ENCODE results near the gene KCNAB1. TPM values are rescaled to one million over a fixed set of nuclear protein-coding genes. Genes with fewer than 3 reads are reported as not detected.

The KCNAB1 gene
- total RNA-seq, 4 donors from 2014 or later = 0.20 to 3.0 (median 1.6) TPM

DNA sequence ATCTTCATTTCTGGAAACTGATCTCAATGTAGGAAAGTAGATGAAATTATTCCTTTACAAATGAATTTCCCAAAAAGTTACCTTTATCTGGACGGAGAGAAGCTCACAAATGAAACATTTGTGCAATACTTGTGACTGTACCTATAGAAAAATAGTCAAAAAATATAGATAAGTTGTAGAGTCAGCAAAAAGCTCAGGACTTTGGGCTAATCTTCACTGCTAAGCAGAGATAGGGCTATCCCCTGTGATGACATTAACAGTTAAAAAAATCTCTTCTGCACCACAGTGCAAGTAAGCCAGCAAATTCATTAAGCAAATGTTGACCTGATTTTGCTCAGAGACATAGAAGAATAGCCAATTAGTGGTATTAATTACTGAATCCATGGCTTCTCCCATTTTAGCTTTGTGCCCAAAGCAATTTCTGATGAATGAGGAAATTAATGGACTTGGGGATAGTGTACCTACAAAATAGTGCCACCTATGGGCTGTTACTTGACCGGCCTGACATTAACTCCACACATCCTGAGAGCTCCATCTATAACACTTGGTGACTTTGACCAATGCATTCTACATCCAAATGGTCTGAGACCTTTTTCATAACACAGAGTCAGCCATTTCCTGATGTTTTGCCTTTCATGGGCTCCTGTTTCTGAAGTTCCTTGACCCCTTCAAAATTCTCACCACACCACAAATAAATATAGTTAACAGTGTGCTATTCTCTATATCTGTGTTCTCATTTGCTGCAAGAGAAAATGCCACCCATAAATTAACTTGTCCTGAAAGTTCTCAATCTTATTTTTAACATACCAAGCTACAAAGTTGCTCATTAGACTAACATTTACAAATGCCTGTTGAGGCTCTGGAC, 329.6 kb downstream of the KCNAB1 start:
- no peaks in the 10 kb centered on the region for H3K27me3 ChIP-seq
- H3K27ac ChIP-seq = no peak overlapping the region
- H3K36me3 ChIP-seq = no peaks in the 10 kb centered on the region
- no peaks in the 10 kb centered on the region for H3K9me3 ChIP-seq
- H3K4me1 ChIP-seq = no peaks in the 10 kb centered on the region
- H3K4me3 ChIP-seq = no peak overlapping the region
- WGBS, 2 donors (ENCODE audit: low coverage in 1 of 2) = 38 to 55% methylated on average over 2 of the region's 2 CpGs
- no peak for DNase-seq
- no peak for TF ChIP-seq POLR2AphosphoS5 (IDR thresholded peaks at IDR 0.05)
- TF ChIP-seq, protein P1, sequence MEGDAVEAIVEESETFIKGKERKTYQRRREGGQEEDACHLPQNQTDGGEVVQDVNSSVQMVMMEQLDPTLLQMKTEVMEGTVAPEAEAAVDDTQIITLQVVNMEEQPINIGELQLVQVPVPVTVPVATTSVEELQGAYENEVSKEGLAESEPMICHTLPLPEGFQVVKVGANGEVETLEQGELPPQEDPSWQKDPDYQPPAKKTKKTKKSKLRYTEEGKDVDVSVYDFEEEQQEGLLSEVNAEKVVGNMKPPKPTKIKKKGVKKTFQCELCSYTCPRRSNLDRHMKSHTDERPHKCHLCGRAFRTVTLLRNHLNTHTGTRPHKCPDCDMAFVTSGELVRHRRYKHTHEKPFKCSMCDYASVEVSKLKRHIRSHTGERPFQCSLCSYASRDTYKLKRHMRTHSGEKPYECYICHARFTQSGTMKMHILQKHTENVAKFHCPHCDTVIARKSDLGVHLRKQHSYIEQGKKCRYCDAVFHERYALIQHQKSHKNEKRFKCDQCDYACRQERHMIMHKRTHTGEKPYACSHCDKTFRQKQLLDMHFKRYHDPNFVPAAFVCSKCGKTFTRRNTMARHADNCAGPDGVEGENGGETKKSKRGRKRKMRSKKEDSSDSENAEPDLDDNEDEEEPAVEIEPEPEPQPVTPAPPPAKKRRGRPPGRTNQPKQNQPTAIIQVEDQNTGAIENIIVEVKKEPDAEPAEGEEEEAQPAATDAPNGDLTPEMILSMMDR (IDR thresholded peaks at IDR 0.05) = peak in 2 of 5 experiments; percentile 33 to 40
- intact Hi-C loops (cut with DNase I; ENCODE audit: low total_unique reads) (no loop called here), in situ Hi-C loops (cut with MboI; ENCODE audit: low pct_ligation_motif_present in 1 of 4, low pct_unique_long_range_greater_than_20kb in 1 of 4, low sequenced_read_pairs in 3 of 4) (no loop called here)

GRCh38 chr3:156455839-156456238, 335.5 kb downstream of the KCNAB1 start:
- no peak for DNase-seq
- Histone ChIP-seq H3K36me3 (no peaks in the 10 kb centered on the region), H3K9me3 (no peaks in the 10 kb centered on the region), H3K27me3 (no peaks in the 10 kb centered on the region), H3K4me1 (peaks cover 0 to 9% (median 0%) of the 10 kb centered on the region in 4 donors), H3K27ac (no peak overlapping the region), H3K4me3 (no peak overlapping the region)
- WGBS, 2 donors (ENCODE audit: low coverage in 1 of 2) = 86 to 100% methylated on average over 1 to 4 of the region's 4 CpGs
- TF ChIP-seq, protein P1 (IDR thresholded peaks at IDR 0.05) = no peak
- no peak for TF ChIP-seq POLR2AphosphoS5 (IDR thresholded peaks at IDR 0.05)
- no peak for TF ChIP-seq EP300 (IDR thresholded peaks at IDR 0.05; ENCODE audit: low read depth)
- intact Hi-C loops (cut with DNase I; ENCODE audit: low total_unique reads) (no loop called here), in situ Hi-C loops (cut with MboI; ENCODE audit: low pct_ligation_motif_present in 1 of 4, low pct_unique_long_range_greater_than_20kb in 1 of 4, low sequenced_read_pairs in 3 of 4) (no loop called here)

DNA sequence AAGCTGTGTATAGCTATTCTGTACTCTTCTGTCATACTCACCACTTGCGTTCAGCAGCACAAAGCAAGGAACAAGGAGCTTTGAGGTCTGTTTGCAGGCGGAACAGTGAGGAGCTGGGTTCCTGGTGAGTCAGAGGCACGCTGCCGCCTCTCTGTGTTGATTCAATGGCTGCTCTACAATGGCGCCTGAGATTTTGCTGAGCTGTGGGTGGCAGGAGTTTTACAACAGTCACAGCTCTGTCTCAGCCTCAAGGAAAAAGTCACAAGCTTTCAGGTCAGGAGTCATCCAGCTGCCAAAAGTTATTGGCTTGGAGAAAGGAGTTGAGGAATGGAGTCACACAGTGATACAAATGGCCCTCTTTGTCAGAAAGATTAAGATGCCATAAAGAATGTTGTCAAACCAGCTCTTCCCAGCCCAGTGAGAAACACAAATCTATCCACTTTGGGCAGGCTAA, 336.4 kb downstream of the KCNAB1 start:
- peaks cover 0 to 9% (median 0%) of the 10 kb centered on the region in 4 donors for H3K4me1 ChIP-seq
- no peak overlapping the region for H3K27ac ChIP-seq
- WGBS, 2 donors (ENCODE audit: low coverage in 1 of 2) = 67 to 79% methylated on average over 1 to 5 of the region's 5 CpGs
- no peaks in the 10 kb centered on the region for H3K36me3 ChIP-seq
- TF ChIP-seq, protein P1 (IDR thresholded peaks at IDR 0.05) = no peak
- TF ChIP-seq POLR2AphosphoS5 (IDR thresholded peaks at IDR 0.05) = no peak
- no peak for TF ChIP-seq EP300 (IDR thresholded peaks at IDR 0.05; ENCODE audit: low read depth)
- TF ChIP-seq POLR2A (IDR thresholded peaks at IDR 0.05) = no peak
- intact Hi-C loops (cut with DNase I; ENCODE audit: low total_unique reads) = no loop called here
- no peak for DNase-seq
- in situ Hi-C loops (cut with MboI; ENCODE audit: low pct_ligation_motif_present in 1 of 4, low pct_unique_long_range_greater_than_20kb in 1 of 4, low sequenced_read_pairs in 3 of 4) = no loop called here
- no peak overlapping the region for H3K4me3 ChIP-seq
- H3K27me3 ChIP-seq = no peaks in the 10 kb centered on the region
- no peaks in the 10 kb centered on the region for H3K9me3 ChIP-seq

GRCh38 chr3:156459434-156459833, 339.1 kb downstream of the KCNAB1 start:
- no peak overlapping the region for H3K4me3 ChIP-seq
- H3K27me3 ChIP-seq = no peaks in the 10 kb centered on the region
- intact Hi-C loops (cut with DNase I; ENCODE audit: low total_unique reads) (no loop called here), in situ Hi-C loops (cut with MboI; ENCODE audit: low pct_ligation_motif_present in 1 of 4, low pct_unique_long_range_greater_than_20kb in 1 of 4, low sequenced_read_pairs in 3 of 4) (no loop called here)
- no peak for DNase-seq
- peak; percentile 30 to 81 (median 48) for TF ChIP-seq POLR2AphosphoS5 (IDR thresholded peaks at IDR 0.05)
- TF ChIP-seq, protein P1 (IDR thresholded peaks at IDR 0.05) = no peak
- TF ChIP-seq EP300 (IDR thresholded peaks at IDR 0.05; ENCODE audit: low read depth) = no peak
- peak overlapping the region in 3 of 4 donors; percentile 18 to 71 (median 43) for H3K27ac ChIP-seq
- H3K4me1 ChIP-seq = peaks cover 0 to 9% (median 0%) of the 10 kb centered on the region in 4 donors
- no peaks in the 10 kb centered on the region for H3K9me3 ChIP-seq
- H3K36me3 ChIP-seq = no peaks in the 10 kb centered on the region
- 82 to 84% methylated on average over 3 to 7 of the region's 7 CpGs for WGBS, 2 donors (ENCODE audit: low coverage in 1 of 2)

Data from transverse colon (tissue), 4 donors.